ENCODE results near the gene FAM161B. TPM values are rescaled to one million over a fixed set of nuclear protein-coding genes. Genes with fewer than 3 reads are reported as not detected.

Gene FAM161B
- total and polyA plus RNA-seq, 2 of the 8 experiments (the other 6 are each of a cell fraction or from before 2014, with no cell fraction given), result 0.14 to 0.32 TPM

- ChIA-PET CTCF (ENCODE audit: partially characterized antibody) (interaction anchor here (1.0 kb wide), 1 partner anchor 124 kb away, joined by 3 read pairs; no protein-coding TSS in a partner anchor), POLR2A (ENCODE audit: partially characterized antibody) (interaction anchor here (0.6 kb wide), 1 partner anchor 64 kb away, joined by 3 read pairs; no protein-coding TSS in a partner anchor)
- no peak overlapping the region for H2BK120ac ChIP-seq (replicated peaks; ENCODE audit: low read depth, low read length)
- DNase-seq (ENCODE audit: low read depth in 1 of 2, low spot score in 2 of 2), result no peak
- H2BK20ac ChIP-seq (ENCODE audit: low read length), result no peak overlapping the region
- H2AK5ac ChIP-seq (ENCODE audit: low read depth, low read length), result no peak overlapping the region
- H3K4me1 ChIP-seq (replicated peaks in 1 of 4; ENCODE audit: control insufficient read depth in 3 of 4, insufficient read depth in 4 of 4, low read length in 3 of 4), result no peaks in the 10 kb centered on the region
- no peaks in the 10 kb centered on the region for H3K9me3 ChIP-seq (ENCODE audit: insufficient read depth in 2 of 2, low read depth in 1 of 2, low read length in 1 of 2)
- H3K4me2 ChIP-seq (ENCODE audit: insufficient read depth in 1 of 2, low read depth in 2 of 2, low read length in 2 of 2), result no peak overlapping the region
- H3K9ac ChIP-seq (replicated peaks in 1 of 4; ENCODE audit: extremely low read depth in 1 of 4, low read depth in 3 of 4, low read length in 3 of 4), result no peak overlapping the region
- no peaks in the 10 kb centered on the region for H3K27me3 ChIP-seq (replicated peaks in 1 of 4; ENCODE audit: control insufficient read depth in 3 of 4, extremely low read depth in 1 of 4, insufficient read depth in 3 of 4, low read length in 3 of 4)
- H2BK5ac ChIP-seq (ENCODE audit: low read depth, low read length), result no peak overlapping the region
- H3K79me1 ChIP-seq (ENCODE audit: low read depth, low read length), result no peaks in the 10 kb centered on the region
- no peaks in the 10 kb centered on the region for H4K20me1 ChIP-seq (replicated peaks in 1 of 2; ENCODE audit: control insufficient read depth in 1 of 2, insufficient read depth in 2 of 2, low read length in 2 of 2)
- 83% methylated on average over 7 of the region's 7 CpGs; no CpG with 5 or more reads in 1 of the 2 experiments for WGBS, 2 experiments (ENCODE audit: extremely low coverage in 1 of 2, insufficient coverage in 1 of 2, insufficient read length in 1 of 2, insufficient replicate concordance in 2 of 2, low coverage in 1 of 2, low lambda C conversion rate in 2 of 2, missing lambda C conversion rate in 1 of 2)
- no peak overlapping the region for H3K4ac ChIP-seq (replicated peaks; ENCODE audit: insufficient read length, low read depth, low read length)
- no peak overlapping the region for H4K8ac ChIP-seq (ENCODE audit: extremely low read depth, insufficient read depth, low read length)
- no peak overlapping the region for H2BK15ac ChIP-seq (ENCODE audit: low read length)
- no peak overlapping the region for H2AFZ ChIP-seq (ENCODE audit: low read length)
- no peak overlapping the region for H3K4me3 ChIP-seq (ENCODE audit: extremely low read depth in 1 of 4, insufficient read depth in 2 of 4, low read depth in 3 of 4, low read length in 4 of 4)
- H3K23ac ChIP-seq (ENCODE audit: insufficient read length), result no peak overlapping the region
- no peaks in the 10 kb centered on the region for H3K79me2 ChIP-seq (ENCODE audit: control insufficient read depth in 1 of 2, insufficient read depth in 2 of 2, low read length in 2 of 2)
- no peak overlapping the region for H3K27ac ChIP-seq (ENCODE audit: low read depth, low read length)
- FAIRE-seq, result no peak
- H3K56ac ChIP-seq (replicated peaks; ENCODE audit: insufficient read length, low read depth, low read length), result no peak overlapping the region
- no peak overlapping the region for H4K91ac ChIP-seq (replicated peaks; ENCODE audit: insufficient read length, low read length)
- no peak overlapping the region for H4K5ac ChIP-seq (ENCODE audit: insufficient read length, low read depth, low read length)
- H3K23me2 ChIP-seq (ENCODE audit: low read depth, low read length), result no peaks in the 10 kb centered on the region
- H3K36me3 ChIP-seq (ENCODE audit: control insufficient read depth in 2 of 4, insufficient read depth in 4 of 4, low read length in 3 of 4), result no peaks in the 10 kb centered on the region
- no peak overlapping the region for H3K14ac ChIP-seq (ENCODE audit: insufficient read length)
- no peak overlapping the region for H2BK12ac ChIP-seq (ENCODE audit: low read depth, low read length)
- no peak overlapping the region for H3K18ac ChIP-seq (ENCODE audit: extremely low read depth, low read length)
- TF ChIP-seq JUND (IDR thresholded peaks at IDR 0.05; ENCODE audit: low read length) (no peak), ZNF274 (IDR thresholded peaks at IDR 0.05; ENCODE audit: borderline replicate concordance, extremely low read depth, low read length) (no peak), BACH1 (IDR thresholded peaks at IDR 0.05; ENCODE audit: low read length) (no peak), POLR2A (IDR thresholded peaks at IDR 0.05; ENCODE audit: control extremely low read depth in 1 of 2, low read depth in 2 of 2, low read length in 2 of 2) (no peak), CBX5 (IDR thresholded peaks at IDR 0.05; ENCODE audit: low read depth, low read length) (no peak), CREB1 (IDR thresholded peaks at IDR 0.05) (no peak), RXRA (IDR thresholded peaks at IDR 0.05; ENCODE audit: insufficient read depth, low read depth, low read length) (no peak), SIRT6 (IDR thresholded peaks at IDR 0.05; ENCODE audit: low read length) (no peak), SUZ12 (IDR thresholded peaks at IDR 0.05; ENCODE audit: low read length) (no peak), TAF7 (optimal IDR thresholded peaks at IDR 0.05; ENCODE audit: borderline replicate concordance, low read depth, low read length) (no peak), CHD2 (IDR thresholded peaks at IDR 0.05; ENCODE audit: low read length) (no peak), SP1 (IDR thresholded peaks at IDR 0.05; ENCODE audit: low read depth, low read length) (no peak), BCL11A (IDR thresholded peaks at IDR 0.05; ENCODE audit: low read depth in 2 of 2, low read length in 2 of 2) (no peak), EZH2 (IDR thresholded peaks at IDR 0.05; ENCODE audit: low read depth, low read length, severe bottlenecking) (no peak), PHF8 (conservative IDR thresholded peaks at IDR 0.05; ENCODE audit: low read depth, low read length) (no peak), POU5F1 (IDR thresholded peaks at IDR 0.05; ENCODE audit: low read depth, low read length) (no peak), KDM1A (IDR thresholded peaks at IDR 0.05; ENCODE audit: borderline replicate concordance, low read length) (no peak)
Observed at GRCh38 chr14:73942180-73942579, 7.7 kb downstream of the FAM161B start.
